ENCODE measurements around the gene DIS3.

- TF ChIP-seq POLR2A (IDR thresholded peaks at IDR 0.05): peak in 1 of 2 donors; percentile 24
- no peak for TF ChIP-seq CTCF (IDR thresholded peaks at IDR 0.05 in 4 of 5, conservative IDR thresholded peaks at IDR 0.05 in 1 of 5)
These were observed 54.0 kb downstream of the DIS3 start, which contains the start of the genes BORA and MZT1 for GRCh38 chr13:72727417-72728289.

All from gastrocnemius medialis (tissue), 4 donors.